Mucosa of descending colon (tissue), 3 donors: ENCODE data around the gene FARP2. TPM values are rescaled to one million over a fixed set of nuclear protein-coding genes. Genes with fewer than 3 reads are reported as not detected.

Experiments
- ATAC-seq: fragments of 200-7000 bp; cut with Tn5 transposase; one replicate; pipeline ENCODE4 v1.9.1; 2020; ENCODE audit warnings: mild to moderate bottlenecking, moderate library complexity
- DNase-seq, 3 donors: peaks; one replicate each; pipeline ENCODE4 v3.0.0-alpha.2; 2020
- H3K36me3 ChIP-seq: fragments of 200-600 bp; one replicate; pipeline ENCODE4 v1.8.0; 2021; ENCODE audit warnings: low read depth, mild to moderate bottlenecking
- H3K4me1 ChIP-seq: fragments of 200-600 bp; one replicate; pipeline ENCODE4 v1.8.0; 2021; ENCODE audit warnings: low read depth, mild to moderate bottlenecking
- H3K4me3 ChIP-seq: fragments of 200-600 bp; one replicate; pipeline ENCODE4 v1.8.0; 2021; ENCODE audit warnings: mild to moderate bottlenecking
- H3K9me3 ChIP-seq: fragments of 200-600 bp; one replicate; pipeline ENCODE4 v1.8.0; 2021; ENCODE audit warnings: mild to moderate bottlenecking
- intact Hi-C, 2 donors: fragments of 100-400 bp; cut with DNase I in 1 of 2; cut with micrococcal nuclease in 1 of 2; formaldehyde crosslinking; loops; one replicate each; pipeline versions ENCODE4 v1.11.0 to v1.11.1; 2022; cut with DNase I, micrococcal nuclease
- total RNA-seq, 3 donors: library from RNA; stranded (reverse); fragmentation: NEBNext Ultra II Directional in 2 of 3; extraction: Animal tissue kit (Norgen Biotek cat#: 25700) in 2 of 3; gene quantifications; one replicate each; pipeline versions ENCODE4 v1.2.1 to v1.2.4, GENCODE V29; 2021 to 2023
- TF ChIP-seq, protein P1 (sequence below): fragments of 200-600 bp; IDR thresholded peaks from one replicate; pipeline ENCODE4 v1.8.0; 2022; ENCODE audit warnings: antibody characterized with exemption, mild to moderate bottlenecking
- donor health status: DM: no; HTN: no; CAD: no; lungs with moderate emphysema.
- donor health status: DM: no; HTN: no; CAD: no.
- donor health status: DM: no; HTN: yes; CAD: no.

FARP2 gene
- total RNA-seq, 3 donors from 2014 or later: 98.1 to 163 (median 109) TPM

GRCh38 chr2:241354668-241355658, 1.1 kb upstream of the FARP2 start:
- H3K4me1 ChIP-seq: peaks cover 47% of the 10 kb centered on the region
- DNase-seq (peak; percentile 89 to 97 (median 94)), ATAC-seq (peak; percentile 66)
- H3K9me3 ChIP-seq: no peaks in the 10 kb centered on the region
- H3K36me3 ChIP-seq: no peaks in the 10 kb centered on the region
- TF ChIP-seq, protein P1, sequence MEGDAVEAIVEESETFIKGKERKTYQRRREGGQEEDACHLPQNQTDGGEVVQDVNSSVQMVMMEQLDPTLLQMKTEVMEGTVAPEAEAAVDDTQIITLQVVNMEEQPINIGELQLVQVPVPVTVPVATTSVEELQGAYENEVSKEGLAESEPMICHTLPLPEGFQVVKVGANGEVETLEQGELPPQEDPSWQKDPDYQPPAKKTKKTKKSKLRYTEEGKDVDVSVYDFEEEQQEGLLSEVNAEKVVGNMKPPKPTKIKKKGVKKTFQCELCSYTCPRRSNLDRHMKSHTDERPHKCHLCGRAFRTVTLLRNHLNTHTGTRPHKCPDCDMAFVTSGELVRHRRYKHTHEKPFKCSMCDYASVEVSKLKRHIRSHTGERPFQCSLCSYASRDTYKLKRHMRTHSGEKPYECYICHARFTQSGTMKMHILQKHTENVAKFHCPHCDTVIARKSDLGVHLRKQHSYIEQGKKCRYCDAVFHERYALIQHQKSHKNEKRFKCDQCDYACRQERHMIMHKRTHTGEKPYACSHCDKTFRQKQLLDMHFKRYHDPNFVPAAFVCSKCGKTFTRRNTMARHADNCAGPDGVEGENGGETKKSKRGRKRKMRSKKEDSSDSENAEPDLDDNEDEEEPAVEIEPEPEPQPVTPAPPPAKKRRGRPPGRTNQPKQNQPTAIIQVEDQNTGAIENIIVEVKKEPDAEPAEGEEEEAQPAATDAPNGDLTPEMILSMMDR: no peak
- intact Hi-C loops: no loop called here
- H3K4me3 ChIP-seq: no peak overlapping the region

DNA sequence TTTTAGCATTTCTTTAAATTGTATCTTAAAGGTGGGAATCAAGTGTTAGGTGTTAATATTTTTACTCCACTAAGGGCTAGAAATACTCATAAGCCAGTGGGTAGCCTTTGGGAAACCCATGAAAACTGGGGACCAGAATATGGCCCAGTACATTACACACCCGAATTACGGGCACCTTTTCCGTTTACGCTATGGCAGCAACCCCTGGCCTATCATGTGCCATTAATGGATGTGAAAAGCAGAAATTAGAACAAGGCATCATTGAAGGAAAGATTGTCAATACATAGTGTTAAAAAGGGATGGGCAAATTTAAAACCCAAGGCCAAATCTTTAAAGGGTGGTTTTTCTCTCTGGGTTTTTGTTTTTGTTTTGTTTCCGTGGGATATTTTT, 781 bp downstream of the FARP2 start:
- Histone ChIP-seq H3K36me3 (no peaks in the 10 kb centered on the region), H3K9me3 (no peaks in the 10 kb centered on the region), H3K4me3 (peak overlapping the region; percentile 66), H3K4me1 (peaks cover 44% of the 10 kb centered on the region)
- DNase-seq: no peak
- TF ChIP-seq, protein P1: no peak
- no peak for ATAC-seq
- intact Hi-C loops: no loop called here

DNA sequence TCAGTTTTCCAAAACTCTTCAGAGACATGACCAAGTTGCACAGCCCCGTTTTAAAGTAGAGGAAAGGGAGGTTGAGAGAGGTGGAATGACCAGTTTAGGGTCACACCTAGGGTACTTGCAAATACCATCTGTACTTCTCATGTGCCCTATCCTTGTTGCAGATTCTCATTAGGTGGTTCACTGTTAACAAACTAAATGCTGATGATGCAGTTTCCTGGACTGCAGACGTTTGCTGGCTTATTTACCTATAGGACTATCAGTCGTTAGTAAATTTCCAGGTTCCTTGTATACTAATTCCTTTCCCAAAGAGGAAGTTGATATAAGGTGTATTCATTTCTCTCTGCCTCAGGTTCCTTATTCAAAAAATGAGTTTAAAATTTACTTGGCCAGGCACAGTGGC, 1.4 kb downstream of the FARP2 start:
- ATAC-seq: no peak
- Histone ChIP-seq H3K9me3 (no peaks in the 10 kb centered on the region), H3K36me3 (no peaks in the 10 kb centered on the region), H3K4me3 (no peak overlapping the region), H3K4me1 (peaks cover 40% of the 10 kb centered on the region)
- intact Hi-C loops: no loop called here
- TF ChIP-seq, protein P1: no peak
- DNase-seq: no peak

DNA sequence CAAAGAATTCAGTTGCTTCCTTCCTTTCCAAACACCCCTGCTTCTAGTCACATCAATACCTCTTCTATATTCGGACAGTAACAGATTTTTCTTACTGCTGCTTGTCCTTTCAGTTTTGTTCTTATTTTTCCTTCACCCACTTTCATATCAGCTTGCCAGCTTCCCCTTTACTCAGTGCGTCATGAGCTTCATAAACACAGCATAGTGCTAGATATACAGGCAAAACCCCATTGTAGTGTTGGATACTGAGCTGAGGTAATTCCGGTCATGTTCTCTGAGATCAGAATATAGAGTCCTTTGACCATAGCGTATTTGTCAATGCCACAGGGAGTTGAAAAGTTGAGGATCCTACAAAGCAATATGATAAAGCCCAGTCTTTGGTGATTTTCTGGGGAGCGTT, 2.4 kb downstream of the FARP2 start:
- Histone ChIP-seq H3K4me1 (peaks cover 44% of the 10 kb centered on the region), H3K4me3 (no peak overlapping the region), H3K9me3 (no peaks in the 10 kb centered on the region), H3K36me3 (no peaks in the 10 kb centered on the region)
- DNase-seq (peak in 1 of 3 donors; percentile 53), ATAC-seq (peak; percentile 20)
- TF ChIP-seq, protein P1: no peak
- intact Hi-C loops: no loop called here

DNA sequence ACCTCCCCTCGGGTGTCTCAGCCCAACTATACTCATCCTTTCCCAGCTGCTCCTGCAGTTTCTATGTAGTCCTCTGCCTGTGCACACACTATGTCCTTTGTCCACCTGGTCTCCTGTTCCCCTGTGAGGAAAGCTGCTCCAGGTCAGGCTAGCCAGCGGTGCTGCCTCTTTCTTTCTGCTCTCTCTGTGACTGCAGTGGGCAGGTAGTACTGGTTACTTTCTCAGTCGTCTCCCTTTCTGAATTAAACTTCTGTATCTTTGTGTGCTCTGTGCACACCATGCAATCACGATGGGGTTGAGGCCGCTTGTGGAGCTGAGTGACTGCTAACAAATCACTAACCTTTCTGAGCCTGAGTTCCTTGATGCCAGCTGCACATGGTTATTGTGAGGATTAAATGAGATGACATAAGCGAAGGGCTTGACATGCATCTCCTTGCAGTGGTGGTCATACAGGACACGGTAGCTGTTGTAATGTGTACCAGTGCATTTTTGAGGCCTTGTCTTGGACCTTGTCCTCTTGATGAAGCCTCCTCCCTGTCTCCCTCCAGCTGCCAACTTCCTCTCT, 3.5 kb downstream of the FARP2 start:
- Histone ChIP-seq H3K9me3 (no peaks in the 10 kb centered on the region), H3K4me1 (peaks cover 37% of the 10 kb centered on the region), H3K4me3 (no peak overlapping the region), H3K36me3 (no peaks in the 10 kb centered on the region)
- DNase-seq (peak in 1 of 3 donors; percentile 55), ATAC-seq (peak; percentile 31)
- TF ChIP-seq, protein P1: no peak
- intact Hi-C loops: no loop called here
